Coronary artery (tissue), 2 donors: Measurements from ENCODE around the gene CLTA.

Experiments used
- DNase-seq: peaks from one replicate; pipeline ENCODE4 v3.0.0-alpha.2; 2017; ENCODE audit warnings: low spot score
- H3K27ac ChIP-seq, 2 donors: fragments of 200-600 bp; sonication (generic); one replicate each; pipeline ENCODE4 v1.5.1; 2016 to 2019
- H3K4me3 ChIP-seq: fragments of 200-600 bp; sonication (generic); 2 replicates; pipeline ENCODE4 v1.5.1; 2016; ENCODE audit warnings: mild to moderate bottlenecking, moderate library complexity
- TF ChIP-seq, protein P1 (sequence below): fragments of 200-600 bp; sonication (generic); IDR thresholded peaks from one replicate; pipeline ENCODE4 v1.5.1; 2019; ENCODE audit warnings: antibody characterized with exemption

The CLTA gene

DNA sequence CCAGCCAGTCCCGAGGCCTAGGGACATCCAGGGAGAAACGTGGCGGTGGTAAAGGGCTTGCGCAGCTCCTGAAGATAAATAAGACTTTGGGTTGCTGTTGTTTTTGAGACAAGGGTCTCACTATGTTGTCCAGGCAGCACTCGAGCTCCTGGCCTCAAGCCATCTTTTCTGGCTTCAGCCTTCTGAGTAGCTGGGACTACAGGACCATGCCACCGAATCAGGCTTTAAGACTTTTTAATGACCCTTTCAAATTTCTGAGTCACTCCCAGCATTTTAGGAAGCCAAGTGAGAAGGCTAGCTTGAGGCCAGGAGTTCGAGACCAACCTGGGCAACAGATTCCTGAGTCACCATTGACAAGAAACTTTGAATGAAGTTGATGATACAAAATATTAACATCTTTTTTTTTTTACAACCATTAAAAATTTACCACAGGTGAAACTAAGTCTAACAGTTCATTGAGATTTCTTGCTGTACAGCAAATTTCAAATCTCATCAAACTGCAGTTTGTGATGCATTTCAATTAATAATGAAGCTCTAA is 68.3 kb downstream of the CLTA start:
- H3K4me3 ChIP-seq: peak overlapping the region; percentile 100
- TF ChIP-seq, protein P1, sequence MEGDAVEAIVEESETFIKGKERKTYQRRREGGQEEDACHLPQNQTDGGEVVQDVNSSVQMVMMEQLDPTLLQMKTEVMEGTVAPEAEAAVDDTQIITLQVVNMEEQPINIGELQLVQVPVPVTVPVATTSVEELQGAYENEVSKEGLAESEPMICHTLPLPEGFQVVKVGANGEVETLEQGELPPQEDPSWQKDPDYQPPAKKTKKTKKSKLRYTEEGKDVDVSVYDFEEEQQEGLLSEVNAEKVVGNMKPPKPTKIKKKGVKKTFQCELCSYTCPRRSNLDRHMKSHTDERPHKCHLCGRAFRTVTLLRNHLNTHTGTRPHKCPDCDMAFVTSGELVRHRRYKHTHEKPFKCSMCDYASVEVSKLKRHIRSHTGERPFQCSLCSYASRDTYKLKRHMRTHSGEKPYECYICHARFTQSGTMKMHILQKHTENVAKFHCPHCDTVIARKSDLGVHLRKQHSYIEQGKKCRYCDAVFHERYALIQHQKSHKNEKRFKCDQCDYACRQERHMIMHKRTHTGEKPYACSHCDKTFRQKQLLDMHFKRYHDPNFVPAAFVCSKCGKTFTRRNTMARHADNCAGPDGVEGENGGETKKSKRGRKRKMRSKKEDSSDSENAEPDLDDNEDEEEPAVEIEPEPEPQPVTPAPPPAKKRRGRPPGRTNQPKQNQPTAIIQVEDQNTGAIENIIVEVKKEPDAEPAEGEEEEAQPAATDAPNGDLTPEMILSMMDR: no peak
- peak overlapping the region; percentile 99 to 100 for H3K27ac ChIP-seq
- DNase-seq: no peak
